ENCODE data around the gene IL22RA1.

DNA sequence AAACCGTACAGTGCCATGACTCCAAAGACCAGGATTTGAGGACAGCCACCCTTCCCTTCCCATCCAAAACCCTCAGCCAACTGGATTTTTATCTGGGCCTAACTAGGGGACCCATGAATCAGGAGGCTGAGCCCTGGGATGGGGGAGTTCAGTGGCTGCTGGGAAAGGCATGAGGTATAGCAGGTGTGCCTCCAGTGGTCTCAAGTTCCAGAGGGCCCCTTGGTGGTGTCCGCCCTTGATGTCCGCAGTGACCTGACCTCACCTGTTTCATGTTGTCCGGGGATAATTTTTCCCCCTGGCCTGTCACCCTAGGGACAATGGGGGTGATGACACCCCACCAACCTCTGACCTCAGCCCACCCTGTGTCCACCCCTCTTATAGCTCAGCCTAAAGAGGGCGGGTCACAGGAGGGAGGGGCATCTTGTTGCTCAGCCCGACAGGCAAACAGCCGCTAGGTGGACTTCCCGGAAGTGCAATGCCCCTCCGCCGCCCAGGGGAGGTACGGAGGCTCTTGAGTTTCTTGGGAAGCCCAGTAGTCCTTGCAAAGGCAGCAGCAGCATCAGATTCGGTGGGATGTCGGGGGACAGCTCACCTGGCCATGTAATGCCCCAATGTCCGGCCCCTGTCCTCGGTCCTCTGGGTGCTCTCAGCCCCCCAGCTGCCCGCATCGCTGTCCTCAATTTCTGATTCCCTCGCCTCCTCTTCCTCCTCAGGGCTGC, 13.8 kb upstream of the IL22RA1 start:
- TF ChIP-seq POLR2A (IDR thresholded peaks at IDR 0.05) = no peak
- no peak for TF ChIP-seq CTCF (IDR thresholded peaks at IDR 0.05)
- TF ChIP-seq EP300 (IDR thresholded peaks at IDR 0.05) = no peak
